ENCODE results near the gene PKDCC. TPM values are rescaled to one million over a fixed set of nuclear protein-coding genes. Genes with fewer than 3 reads are reported as not detected.

The PKDCC gene
- 10 to 100 TPM in 2 of 4 donors, 1 to 10 TPM in 2; 5.9 to 21.4 (median 12.7) TPM for total RNA-seq

GRCh38 chr2:42047488-42048298, at the start of gene PKDCC:
TSS of gene PKDCC (plus strand) at chr2:42048021. CDS start at chr2:42048200, 179 bp downstream.
- Histone ChIP-seq H3K27me3 (no peaks in the 10 kb centered on the region), H3K27ac (peak within 1 kb of the TSS; percentile 53 to 77 (median 73)), H3K4me3 (replicated peaks in 1 of 3) (peak within 1 kb of the TSS; percentile 20 to 75 (median 62)), H3K9me3 (no peaks in the 10 kb centered on the region), H3K36me3 (no peaks in the 10 kb centered on the region), H3K4me1 (peaks cover 14 to 24% of the 10 kb centered on the region in 2 donors)
- intact Hi-C loops (cut with DNase I), result no loop called here
- peak; percentile 80 to 82 for DNase-seq
- 2 to 4% methylated on average over 27 to 28 of the region's 111 CpGs for WGBS, 2 donors
- peak in 1 of 2 donors; percentile 34 for TF ChIP-seq POLR2A (IDR thresholded peaks at IDR 0.05)
- no peak for TF ChIP-seq CTCF (IDR thresholded peaks at IDR 0.05)

- intact Hi-C loops (cut with DNase I), result no loop called here
- 48 to 55% methylated on average over 15 of the region's 15 CpGs for WGBS, 2 donors
- no peaks in the 10 kb centered on the region for H3K9me3 ChIP-seq
- H3K27ac ChIP-seq, result peak overlapping the region in 2 of 3 donors; percentile 45 to 73
- no peaks in the 10 kb centered on the region for H3K27me3 ChIP-seq
- no peaks in the 10 kb centered on the region for H3K36me3 ChIP-seq
- no peak overlapping the region for H3K4me3 ChIP-seq (replicated peaks in 1 of 3)
- peaks cover 0 to 10% of the 10 kb centered on the region in 2 donors for H3K4me1 ChIP-seq
- TF ChIP-seq CTCF (IDR thresholded peaks at IDR 0.05), result no peak
- TF ChIP-seq POLR2A (IDR thresholded peaks at IDR 0.05), result no peak
- peak; percentile 21 to 32 for DNase-seq
Observed at GRCh38 chr2:41998186-41999127, 49.4 kb upstream of the PKDCC start.

- Histone ChIP-seq H3K9me3 (no peaks in the 10 kb centered on the region), H3K27me3 (no peaks in the 10 kb centered on the region), H3K4me1 (peaks cover 0 to 10% of the 10 kb centered on the region in 2 donors), H3K36me3 (no peaks in the 10 kb centered on the region), H3K27ac (peak overlapping the region in 1 of 3 donors; percentile 73), H3K4me3 (replicated peaks in 1 of 3) (no peak overlapping the region)
- TF ChIP-seq POLR2A (IDR thresholded peaks at IDR 0.05) (no peak), CTCF (IDR thresholded peaks at IDR 0.05) (no peak)
- DNase-seq, result no peak
- intact Hi-C loops (cut with DNase I), result no loop called here
- WGBS, 2 donors, result 95 to 98% methylated on average over 1 of the region's 1 CpG
Observed at GRCh38 chr2:41999128-41999480, 48.7 kb upstream of the PKDCC start.

GRCh38 chr2:41999592-42000281, 48.1 kb upstream of the PKDCC start:
- Histone ChIP-seq H3K4me1 (peaks cover 0 to 10% of the 10 kb centered on the region in 2 donors), H3K27me3 (no peaks in the 10 kb centered on the region), H3K9me3 (no peaks in the 10 kb centered on the region), H3K4me3 (replicated peaks in 1 of 3) (no peak overlapping the region), H3K27ac (no peak overlapping the region), H3K36me3 (no peaks in the 10 kb centered on the region)
- no peak for DNase-seq
- WGBS, 2 donors, result 82 to 88% methylated on average over 9 of the region's 9 CpGs
- no peak for TF ChIP-seq POLR2A (IDR thresholded peaks at IDR 0.05)
- no peak for TF ChIP-seq CTCF (IDR thresholded peaks at IDR 0.05)
- intact Hi-C loops (cut with DNase I), result no loop called here
